SK-N-SH treated with all-trans-retinoic acid at 6 μM for 48 hours (cell line): Measurements from ENCODE around the gene TNFRSF4.

Experiments
- POU6F1 ChIP-seq: fragments of 250-450 bp; sonication (Bioruptor Pico); IDR thresholded peaks from 2 replicates; pipeline ENCODE4 v1.8.0; 2021; ENCODE audit warnings: low read depth, mild to moderate bottlenecking, moderate library complexity, borderline replicate concordance
- ZC3H10 ChIP-seq: fragments of 250-450 bp; sonication (Bioruptor Pico); IDR thresholded peaks from 2 replicates; pipeline ENCODE4 v1.5.1; 2021; ENCODE audit warnings: mild to moderate bottlenecking, moderate library complexity

- TF ChIP-seq ZC3H10 (CRISPR knock-in tag) (no peak), POU6F1 (CRISPR knock-in tag) (no peak)
Measured at GRCh38 chr1:1220197-1220596, 6.2 kb upstream of the TNFRSF4 start.
